ENCODE measurements around the gene RAB31.

Gene RAB31

GRCh38 chr18:9838144-9838877, 130.2 kb downstream of the RAB31 start:
- ChIA-PET POLR2A (no interaction called here), CTCF (no interaction called here)
- no peak for TF ChIP-seq CTCF (IDR thresholded peaks at IDR 0.05; ENCODE audit: control extremely low read depth, extremely low read depth, low read depth, missing control alignments)
- no peak for DNase-seq (ENCODE audit: extremely low spot score)

- no peak for TF ChIP-seq CTCF (IDR thresholded peaks at IDR 0.05; ENCODE audit: control extremely low read depth, extremely low read depth, low read depth, missing control alignments)
- no peak for DNase-seq (ENCODE audit: extremely low spot score)
- ChIA-PET CTCF (no interaction called here), POLR2A (no interaction called here)
Measured at GRCh38 chr18:9839211-9839610, 131.1 kb downstream of the RAB31 start.

- ChIA-PET POLR2A (no interaction called here), CTCF (no interaction called here)
- no peak for DNase-seq (ENCODE audit: extremely low spot score)
- no peak for TF ChIP-seq CTCF (IDR thresholded peaks at IDR 0.05; ENCODE audit: control extremely low read depth, extremely low read depth, low read depth, missing control alignments)
Measured at GRCh38 chr18:9839853-9840252, 131.8 kb downstream of the RAB31 start.

GRCh38 chr18:9841752-9842151, 133.7 kb downstream of the RAB31 start:
- POLR2A ChIA-PET = no interaction called here
- CTCF ChIA-PET = no interaction called here
- no peak for DNase-seq (ENCODE audit: extremely low spot score)
- TF ChIP-seq CTCF (IDR thresholded peaks at IDR 0.05; ENCODE audit: control extremely low read depth, extremely low read depth, low read depth, missing control alignments) = no peak

- no peak for DNase-seq (ENCODE audit: extremely low spot score)
- no peak for TF ChIP-seq CTCF (IDR thresholded peaks at IDR 0.05; ENCODE audit: control extremely low read depth, extremely low read depth, low read depth, missing control alignments)
- ChIA-PET CTCF (no interaction called here), POLR2A (no interaction called here)
Measured at GRCh38 chr18:9842448-9842847, 134.3 kb downstream of the RAB31 start.

- TF ChIP-seq CTCF (IDR thresholded peaks at IDR 0.05; ENCODE audit: control extremely low read depth, extremely low read depth, low read depth, missing control alignments) = no peak
- ChIA-PET POLR2A (no interaction called here), CTCF (interaction anchor here (0.6 kb wide), 1 partner anchor 624 kb away, joined by 3 read pairs; no protein-coding TSS in a partner anchor)
- no peak for DNase-seq (ENCODE audit: extremely low spot score)
Measured at GRCh38 chr18:9845256-9845655, 137.2 kb downstream of the RAB31 start.
